CD4-positive, CD25-positive, alpha-beta regulatory T cell (primary cell): ENCODE data around the gene DIABLO. TPM values are rescaled to one million over a fixed set of nuclear protein-coding genes. Genes with fewer than 3 reads are reported as not detected.

Experiments
- ATAC-seq, 2 donors: fragments of 150-1000 bp; cut with Tn5 transposase; one replicate each; pipeline ENCODE4 v1.10.0; 2021; ENCODE audit warnings: low read depth in 2 of 2, moderate number of reproducible peaks in 2 of 2, moderate library complexity in 1 of 2
- DNase-seq, 3 donors: peaks; one replicate each; pipeline versions ENCODE4 v3.0.0 to v3.0.0-alpha.2; 2012 to 2022; ENCODE audit warnings: mixed read lengths in 1 of 3
- H3K27ac ChIP-seq: one replicate; pipeline ENCODE4 v1.7.0; 2013; ENCODE audit warnings: mild to moderate bottlenecking, low read length; ENCODE audit not compliant: insufficient read depth, poor library complexity, severe bottlenecking
- H3K27me3 ChIP-seq: one replicate; pipeline ENCODE4 v1.7.0; 2013; ENCODE audit warnings: low read length; ENCODE audit not compliant: control insufficient read depth, insufficient read depth
- H3K36me3 ChIP-seq: one replicate; pipeline ENCODE4 v1.7.0; 2013; ENCODE audit warnings: mild to moderate bottlenecking, low read length, moderate library complexity; ENCODE audit not compliant: control insufficient read depth, insufficient read depth
- H3K4me1 ChIP-seq: 2 replicates; pipeline ENCODE4 v1.7.0; 2013; ENCODE audit warnings: mild to moderate bottlenecking, low read length; ENCODE audit not compliant: insufficient read depth, control insufficient read depth, poor library complexity, severe bottlenecking
- H3K4me3 ChIP-seq: one replicate; pipeline ENCODE4 v1.7.0; 2013; ENCODE audit warnings: low read depth, mild to moderate bottlenecking, low read length, moderate library complexity
- H3K9me3 ChIP-seq, 2 experiments: 1 replicate in 1 of 2; 2 replicates in 1 of 2; pipeline ENCODE4 v1.7.0; 2013; ENCODE audit warnings: low read length in 2 of 2, mild to moderate bottlenecking in 1 of 2, moderate library complexity in 1 of 2; ENCODE audit not compliant: control insufficient read depth in 2 of 2
- H3K27ac Mint-ChIP-seq, 3 donors: one replicate each; pipeline ENCODE4 v1.8.0; 2020 to 2022; ENCODE audit warnings: mild to moderate bottlenecking in 3 of 3, mixed read lengths in 3 of 3, moderate library complexity in 2 of 3
- H3K27me3 Mint-ChIP-seq: one replicate; pipeline ENCODE4 v1.8.0; 2022; ENCODE audit warnings: mild to moderate bottlenecking, mixed read lengths
- H3K36me3 Mint-ChIP-seq: one replicate; pipeline ENCODE4 v1.8.0; 2020; ENCODE audit warnings: mixed read lengths
- H3K4me1 Mint-ChIP-seq, 4 donors: one replicate each; pipeline ENCODE4 v1.8.0; 2020 to 2022; ENCODE audit warnings: mixed read lengths in 4 of 4, mild to moderate bottlenecking in 1 of 4
- H3K4me3 Mint-ChIP-seq, 4 donors: one replicate each; pipeline ENCODE4 v1.8.0; 2020 to 2022; ENCODE audit warnings: mild to moderate bottlenecking in 4 of 4, mixed read lengths in 4 of 4, moderate library complexity in 3 of 4
- H3K9me3 Mint-ChIP-seq, 7 donors: one replicate each; pipeline ENCODE4 v1.8.0; 2020 to 2022; ENCODE audit warnings: mixed read lengths in 7 of 7, mild to moderate bottlenecking in 3 of 7, moderate library complexity in 2 of 7
- polyA plus RNA-seq, 4 donors: library from polyadenylated mRNA; unstranded; fragments of 300-500 nt; fragmentation: Illumina TruSeq; gene quantifications; one replicate each; pipeline ENCODE4 v1.2.3, GENCODE V29; 2021
- total RNA-seq: library from RNA; stranded (reverse); gene quantifications from one replicate; pipeline ENCODE4 v1.2.3, GENCODE V29; 2022

Gene DIABLO
- total and polyA plus RNA-seq, 5 donors from 2014 or later: 63.6 to 80.5 (median 73.3) TPM

DNA sequence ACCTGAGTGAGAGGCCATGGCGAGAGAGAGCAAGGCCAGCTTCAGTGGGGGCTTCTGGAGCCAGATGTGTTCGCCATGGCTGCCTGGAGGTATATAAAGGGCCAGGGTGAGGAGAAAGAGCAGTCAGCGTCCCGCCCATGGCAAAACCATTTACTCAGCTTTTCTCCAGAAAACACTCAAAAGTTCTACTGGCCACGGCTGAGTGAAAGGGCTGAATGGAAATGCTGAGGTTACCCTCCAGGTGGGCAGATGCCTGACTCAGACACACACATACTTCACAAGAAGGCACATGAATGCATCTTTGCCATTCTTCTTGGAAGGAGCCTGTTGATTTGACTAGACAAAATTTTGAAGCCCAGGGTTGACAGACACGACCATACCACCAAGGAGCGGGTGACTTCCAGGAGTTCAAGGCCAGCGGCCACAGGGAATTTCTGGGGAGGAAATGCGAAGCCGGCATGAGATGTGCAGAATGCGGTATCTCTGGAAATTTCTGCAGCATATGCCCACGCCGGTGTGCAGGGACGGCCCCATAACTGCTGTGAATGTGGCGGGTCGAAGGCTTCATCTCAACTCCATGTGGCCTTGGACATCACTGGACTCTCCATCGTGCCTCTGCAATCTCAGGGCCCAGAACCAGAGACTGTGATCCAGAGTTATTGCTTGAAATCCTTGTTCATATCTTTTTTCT, 51.6 kb downstream of the DIABLO start, which contains the start of gene IL31:
IL31 (minus strand) TSS at position 67 of the 691 bp plus-strand sequence; CDS start at position 18, 49 bp downstream.
- peak within 1 kb of the TSS in 1 of 3 donors; percentile 76 for H3K27ac Mint-ChIP-seq
- ATAC-seq: no peak

DNA sequence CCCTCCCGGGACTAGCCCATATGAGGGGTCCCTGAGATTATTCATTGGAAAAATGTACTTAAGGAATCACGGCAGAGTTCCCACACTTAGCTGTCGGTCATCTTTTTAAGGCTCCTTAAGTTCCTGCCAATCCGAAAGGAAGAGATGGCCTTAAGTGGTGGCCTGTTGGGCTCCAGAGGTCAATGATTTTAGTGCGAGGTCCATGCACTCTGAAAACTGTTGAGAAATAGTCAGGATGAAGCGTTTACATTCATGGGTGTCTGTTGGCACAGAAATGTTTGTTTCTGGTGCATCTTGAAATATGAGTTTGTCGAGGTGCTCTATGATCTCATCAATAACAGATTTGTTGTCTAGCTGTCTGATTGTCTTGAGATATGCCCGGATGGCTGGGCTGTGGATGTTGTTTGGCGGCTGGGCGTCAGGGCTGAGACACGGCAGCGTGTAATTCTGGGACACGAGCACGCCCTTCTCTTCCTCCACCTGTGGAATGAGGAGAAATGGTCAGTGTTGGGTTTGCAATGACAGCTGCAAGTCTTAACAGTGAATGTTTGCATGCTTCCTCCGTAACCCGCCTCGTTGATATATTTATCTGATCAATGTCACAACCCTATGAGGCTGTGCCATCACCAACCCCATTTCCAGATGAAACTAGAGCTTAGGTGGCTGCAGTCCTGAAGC, 53.5 kb downstream of the DIABLO start:
- H3K27ac Mint-ChIP-seq: peak overlapping the region in 1 of 3 donors; percentile 32
- Histone ChIP-seq H3K9me3 (no peaks in the 10 kb centered on the region), H3K27me3 (no peaks in the 10 kb centered on the region), H3K4me1 (no peaks in the 10 kb centered on the region), H3K4me3 (no peak overlapping the region), H3K27ac (no peak overlapping the region), H3K36me3 (no peaks in the 10 kb centered on the region)
- peaks cover 15% of the 10 kb centered on the region for H3K27me3 Mint-ChIP-seq
- ATAC-seq (no peak), DNase-seq (no peak)
- H3K4me3 Mint-ChIP-seq: no peak overlapping the region
- H3K9me3 Mint-ChIP-seq: no peaks in the 10 kb centered on the region
- H3K4me1 Mint-ChIP-seq: no peaks in the 10 kb centered on the region
- no peaks in the 10 kb centered on the region for H3K36me3 Mint-ChIP-seq

More for the DNA sequence above, 51.6 kb downstream of the DIABLO start, which contains the start of gene IL31:
- Mint-ChIP-seq H3K4me3 (no peak within 1 kb of the TSS), H3K27me3 (peaks cover 22% of the 10 kb centered on the region), H3K36me3 (no peaks in the 10 kb centered on the region), H3K9me3 (no peaks in the 10 kb centered on the region), H3K4me1 (no peaks in the 10 kb centered on the region)
- Histone ChIP-seq H3K27ac (no peak within 1 kb of the TSS), H3K4me3 (no peak within 1 kb of the TSS), H3K27me3 (no peaks in the 10 kb centered on the region), H3K9me3 (no peaks in the 10 kb centered on the region), H3K4me1 (no peaks in the 10 kb centered on the region), H3K36me3 (no peaks in the 10 kb centered on the region)
- DNase-seq: no peak

DNA sequence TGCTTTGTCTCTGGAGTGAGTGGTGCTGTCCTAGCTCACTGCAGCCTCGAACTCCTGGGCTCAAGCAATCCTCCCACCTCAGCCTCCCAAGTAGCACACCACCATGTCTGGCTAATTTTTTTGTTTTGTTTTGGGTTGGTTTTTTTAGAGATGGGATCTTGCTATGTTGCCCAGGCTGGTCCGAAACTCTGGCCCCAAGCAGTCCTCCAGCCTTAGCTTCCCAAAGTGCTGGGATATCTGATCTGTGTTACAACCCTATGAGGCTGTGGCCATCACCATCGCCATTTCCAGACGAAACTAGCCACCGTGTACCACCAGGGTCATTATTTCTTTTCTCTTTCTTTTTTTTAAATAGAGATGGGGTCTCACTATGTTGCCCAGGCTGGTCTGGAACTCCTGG, 54.5 kb downstream of the DIABLO start:
- Histone ChIP-seq H3K27ac (no peak overlapping the region), H3K27me3 (no peaks in the 10 kb centered on the region), H3K9me3 (no peaks in the 10 kb centered on the region), H3K4me1 (peaks cover 3% of the 10 kb centered on the region), H3K36me3 (no peaks in the 10 kb centered on the region), H3K4me3 (no peak overlapping the region)
- Mint-ChIP-seq H3K4me1 (peaks cover 0 to 3% (median 0%) of the 10 kb centered on the region in 4 donors), H3K4me3 (no peak overlapping the region), H3K9me3 (no peaks in the 10 kb centered on the region), H3K27me3 (peaks cover 14% of the 10 kb centered on the region), H3K27ac (no peak overlapping the region), H3K36me3 (no peaks in the 10 kb centered on the region)
- no peak for ATAC-seq
- DNase-seq: no peak

DNA sequence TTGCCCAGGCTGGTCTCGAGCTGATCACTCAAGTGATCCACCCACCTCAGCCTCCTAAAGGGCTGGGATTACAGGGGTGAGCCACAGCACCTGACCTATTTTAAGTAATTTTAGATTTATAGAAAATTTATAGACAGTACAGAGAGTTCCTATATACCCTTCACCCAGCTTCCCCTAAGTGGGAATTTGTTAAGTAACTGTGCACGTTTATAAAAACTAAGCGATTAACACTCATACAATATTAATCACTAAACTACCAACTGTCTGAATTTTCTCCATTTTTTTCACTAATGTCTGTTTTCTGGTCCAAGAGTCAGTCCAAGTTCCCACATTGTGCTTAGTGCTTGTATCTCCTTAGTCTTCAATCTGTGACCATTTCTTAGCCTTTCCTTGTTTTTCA, 57.4 kb downstream of the DIABLO start:
- no peaks in the 10 kb centered on the region for H3K36me3 Mint-ChIP-seq
- no peak overlapping the region for H3K4me3 ChIP-seq
- H3K9me3 Mint-ChIP-seq: no peaks in the 10 kb centered on the region
- H3K4me3 Mint-ChIP-seq: no peak overlapping the region
- H3K36me3 ChIP-seq: no peaks in the 10 kb centered on the region
- H3K27ac Mint-ChIP-seq: no peak overlapping the region
- H3K27me3 ChIP-seq: no peaks in the 10 kb centered on the region
- ATAC-seq (no peak), DNase-seq (no peak)
- H3K27me3 Mint-ChIP-seq: peaks cover 11% of the 10 kb centered on the region
- no peaks in the 10 kb centered on the region for H3K9me3 ChIP-seq
- no peak overlapping the region for H3K27ac ChIP-seq
- H3K4me1 Mint-ChIP-seq: peaks cover 0 to 3% (median 0%) of the 10 kb centered on the region in 4 donors
- H3K4me1 ChIP-seq: peaks cover 3% of the 10 kb centered on the region

DNA sequence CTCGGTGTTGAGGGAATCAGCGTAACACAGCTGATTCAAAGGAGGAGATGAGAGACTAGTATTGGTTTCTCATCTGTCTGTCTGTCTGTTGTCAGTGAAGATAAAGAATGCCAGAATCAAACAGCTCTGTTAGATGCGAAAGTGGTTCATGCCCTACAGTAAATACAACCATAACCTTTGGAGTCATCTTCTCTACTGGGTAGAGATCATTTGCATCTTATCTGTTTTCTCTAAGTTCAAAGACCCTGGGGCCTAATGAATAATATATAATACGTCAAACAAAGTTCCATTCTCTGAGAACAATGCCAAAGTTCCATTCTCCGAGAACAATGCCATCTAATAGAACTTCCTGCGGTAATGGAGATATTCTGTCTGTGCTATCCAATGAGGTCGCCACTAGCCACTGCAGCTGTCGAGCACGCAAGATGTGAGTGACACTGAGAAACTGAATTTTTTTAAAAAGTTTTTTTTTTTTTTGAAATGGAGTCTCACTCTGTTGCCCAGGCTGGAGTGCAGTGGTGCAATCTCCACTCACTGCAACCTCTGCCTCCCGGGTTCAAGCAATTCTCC, 58.4 kb downstream of the DIABLO start:
- Mint-ChIP-seq H3K9me3 (no peaks in the 10 kb centered on the region), H3K27ac (peak overlapping the region in 1 of 3 donors; percentile 32), H3K27me3 (peaks cover 10% of the 10 kb centered on the region), H3K4me1 (peaks cover 0 to 3% (median 0%) of the 10 kb centered on the region in 4 donors), H3K36me3 (no peaks in the 10 kb centered on the region), H3K4me3 (no peak overlapping the region)
- no peaks in the 10 kb centered on the region for H3K36me3 ChIP-seq
- H3K27me3 ChIP-seq: no peaks in the 10 kb centered on the region
- no peak for DNase-seq
- H3K4me1 ChIP-seq: peaks cover 3% of the 10 kb centered on the region
- no peaks in the 10 kb centered on the region for H3K9me3 ChIP-seq
- ATAC-seq: no peak
- no peak overlapping the region for H3K27ac ChIP-seq
- H3K4me3 ChIP-seq: no peak overlapping the region

DNA sequence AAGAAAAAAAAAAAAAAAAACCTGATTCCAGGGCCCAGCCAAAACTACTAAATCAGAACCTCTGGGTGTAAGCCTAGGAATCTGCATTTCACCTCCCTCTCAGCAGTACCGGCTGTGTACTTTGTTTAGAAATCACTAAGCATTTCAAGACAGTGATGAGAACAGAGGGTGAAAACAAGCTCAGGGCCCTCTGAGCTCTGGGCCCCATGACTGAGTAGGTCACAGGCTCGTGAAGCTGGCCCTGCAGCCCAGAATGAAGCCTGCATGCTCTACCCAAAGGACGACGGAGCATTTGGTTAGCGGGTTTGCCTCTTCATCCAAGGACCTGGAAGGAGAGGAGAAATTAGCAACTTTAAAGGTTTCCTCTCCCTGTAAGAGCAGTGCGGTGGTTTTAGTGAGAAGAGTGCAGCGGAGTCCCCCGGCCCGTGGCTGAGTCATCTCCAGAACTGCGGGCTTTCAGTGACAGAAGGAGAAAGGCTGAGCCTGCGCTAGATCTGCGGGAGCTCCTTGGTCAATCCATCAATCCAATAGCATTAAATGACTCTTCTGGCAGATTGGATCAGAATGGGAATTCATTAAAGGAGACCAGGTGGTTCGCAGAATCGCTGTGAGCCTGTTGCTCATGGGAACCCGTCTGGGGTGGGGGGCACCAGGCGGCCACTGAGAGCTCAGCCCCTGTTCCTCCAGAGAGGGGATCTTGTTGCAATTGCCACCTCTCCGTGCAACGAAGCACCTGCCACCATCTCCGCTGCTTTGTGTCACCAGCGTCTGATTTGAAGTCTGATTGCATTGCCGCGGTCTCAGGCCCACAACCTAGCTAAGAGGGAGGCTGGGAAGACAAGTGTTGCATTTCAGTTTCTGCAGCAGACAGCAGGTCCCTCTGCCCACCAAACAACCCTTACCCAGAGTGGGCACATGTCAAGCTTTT, 59.2 kb downstream of the DIABLO start:
- H3K36me3 Mint-ChIP-seq: no peaks in the 10 kb centered on the region
- H3K4me1 Mint-ChIP-seq: peaks cover 0 to 7% (median 3%) of the 10 kb centered on the region in 4 donors
- H3K4me3 ChIP-seq: no peak overlapping the region
- no peak overlapping the region for H3K4me3 Mint-ChIP-seq
- H3K36me3 ChIP-seq: no peaks in the 10 kb centered on the region
- H3K9me3 Mint-ChIP-seq: no peaks in the 10 kb centered on the region
- no peaks in the 10 kb centered on the region for H3K27me3 ChIP-seq
- peaks cover 16% of the 10 kb centered on the region for H3K27me3 Mint-ChIP-seq
- DNase-seq (peak in 1 of 3 donors; percentile 23), ATAC-seq (peak; percentile 47 to 52)
- no peaks in the 10 kb centered on the region for H3K9me3 ChIP-seq
- H3K27ac ChIP-seq: no peak overlapping the region
- H3K27ac Mint-ChIP-seq: no peak overlapping the region
- H3K4me1 ChIP-seq: peaks cover 3% of the 10 kb centered on the region

DNA sequence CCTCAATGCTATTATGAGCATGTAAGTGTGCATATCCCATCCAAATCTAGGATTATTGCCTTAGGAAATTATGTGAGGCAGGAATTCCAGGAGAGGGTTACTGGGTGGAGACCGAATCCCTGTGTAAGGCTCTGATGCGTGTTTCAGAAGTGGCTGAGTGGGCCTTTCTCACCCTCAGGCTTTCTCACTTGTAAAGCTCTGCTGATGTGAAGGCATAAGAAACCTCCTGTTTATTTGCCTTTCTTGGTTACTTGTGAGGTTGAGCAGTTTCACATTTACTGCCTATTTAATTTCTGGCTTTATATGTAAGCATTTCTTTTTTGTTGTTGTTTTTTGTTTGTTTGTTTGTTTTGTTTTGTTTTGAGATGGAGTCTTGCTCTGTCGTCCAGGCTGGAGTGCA, 62.9 kb downstream of the DIABLO start:
- Histone ChIP-seq H3K4me3 (no peak overlapping the region), H3K36me3 (no peaks in the 10 kb centered on the region), H3K27me3 (no peaks in the 10 kb centered on the region), H3K27ac (no peak overlapping the region), H3K4me1 (peaks cover 3% of the 10 kb centered on the region), H3K9me3 (no peaks in the 10 kb centered on the region)
- H3K27me3 Mint-ChIP-seq: peaks cover 17% of the 10 kb centered on the region
- H3K36me3 Mint-ChIP-seq: no peaks in the 10 kb centered on the region
- H3K27ac Mint-ChIP-seq: no peak overlapping the region
- peaks cover 0 to 1% (median 0%) of the 10 kb centered on the region in 7 donors for H3K9me3 Mint-ChIP-seq
- no peak for ATAC-seq
- DNase-seq: no peak
- peaks cover 0 to 7% (median 4%) of the 10 kb centered on the region in 4 donors for H3K4me1 Mint-ChIP-seq
- H3K4me3 Mint-ChIP-seq: peak overlapping the region in 1 of 4 donors; percentile 10
